Stimulated activated CD8-positive, alpha-beta memory T cell treated with anti-CD3 and anti-CD28 coated beads, Interleukin-12 subunit alpha, Interleukin-12 subunit beta, amount 100 ng/mL, for 4 hours (primary cell): ENCODE data around the gene FRMD4B.
A peak's percentile ranks its signal among the peaks of the same experiment; 100 is the strongest.

Experiments used
- DNase-seq: peaks from one replicate; pipeline ENCODE4 v3.0.0-alpha.2; 2020; ENCODE audit warnings: low read depth

Gene FRMD4B

GRCh38 chr3:69200384-69201068 lies 185.4 kb downstream of the FRMD4B start:
- no peak for DNase-seq

- no peak for DNase-seq
Observed at GRCh38 chr3:69199942-69200341, 185.9 kb downstream of the FRMD4B start.

- DNase-seq = peak; percentile 29
Observed at GRCh38 chr3:69197922-69198530, 187.9 kb downstream of the FRMD4B start.

GRCh38 chr3:69197455-69197854 lies 188.4 kb downstream of the FRMD4B start:
- no peak for DNase-seq

- DNase-seq = no peak
Observed at GRCh38 chr3:69196876-69197275, 189.0 kb downstream of the FRMD4B start.

DNA sequence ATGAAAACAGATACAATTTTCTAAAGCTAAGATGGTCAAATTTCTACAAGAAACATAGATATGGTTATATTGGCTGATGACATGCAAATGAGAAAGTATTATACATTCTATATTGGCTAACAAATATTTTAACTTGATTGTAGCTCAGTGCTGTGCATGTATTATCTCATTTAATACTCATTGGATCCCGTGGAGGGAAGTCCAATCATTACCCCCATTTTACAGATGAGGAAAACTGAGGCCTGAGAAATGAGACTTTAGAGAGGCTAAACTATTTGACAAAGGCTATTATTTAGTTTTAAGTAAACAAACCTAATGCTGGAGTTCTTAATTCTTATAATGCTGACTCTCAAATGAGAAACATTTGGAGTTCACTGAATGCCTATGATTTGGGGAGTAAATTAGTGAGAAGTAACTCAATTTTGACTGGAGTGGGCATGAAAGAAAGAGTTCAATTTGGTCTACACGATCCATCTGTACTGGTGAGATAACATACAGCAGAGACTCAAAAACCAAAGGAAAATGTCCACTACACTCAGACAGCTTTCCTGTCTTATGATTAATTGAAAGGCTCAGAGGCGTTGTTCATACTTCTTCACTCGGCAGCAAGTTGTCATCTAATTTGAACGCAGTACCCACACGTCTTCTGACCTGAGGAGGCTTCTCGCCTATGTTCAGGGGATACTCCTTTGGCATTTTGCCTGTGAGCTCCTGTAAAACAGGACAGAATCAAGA lies 191.3 kb downstream of the FRMD4B start:
- DNase-seq = no peak

DNA sequence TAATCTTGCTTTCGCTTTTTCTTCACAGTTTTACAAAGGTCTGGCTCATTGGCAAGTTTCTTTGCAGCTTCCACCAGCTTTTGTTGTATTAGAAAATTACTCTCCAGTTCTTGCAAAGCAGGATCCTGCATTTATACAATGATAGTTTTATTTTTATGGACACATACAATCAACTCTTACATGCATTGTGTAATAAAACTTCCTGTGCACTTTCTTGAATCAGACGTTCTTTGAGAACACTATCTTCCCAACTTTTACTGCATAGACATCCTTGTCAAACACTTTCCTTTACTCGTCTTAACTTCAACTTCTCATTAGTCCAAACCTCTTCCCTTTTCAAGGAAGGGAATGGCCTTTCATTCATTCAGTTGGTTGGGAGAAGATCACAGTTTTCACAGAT lies 192.1 kb downstream of the FRMD4B start:
- DNase-seq = no peak

DNA sequence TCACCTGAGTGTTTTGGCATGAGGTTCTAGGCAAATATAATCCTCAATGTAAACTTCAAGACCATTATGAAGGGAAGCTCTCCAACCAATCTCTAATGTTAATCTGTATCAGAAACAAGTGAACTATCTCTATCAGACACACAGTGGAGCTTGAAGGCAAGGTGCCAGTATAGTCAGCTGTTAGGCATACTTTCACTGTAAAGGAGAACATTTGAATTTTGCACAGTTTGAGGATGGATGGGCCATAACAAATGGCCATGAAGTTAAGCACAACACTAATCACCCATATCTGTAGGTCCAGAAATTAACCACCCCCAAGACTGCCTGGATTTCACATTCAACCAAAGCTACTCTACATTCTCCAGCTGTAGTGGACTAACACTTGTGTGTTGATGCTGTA lies 194.4 kb downstream of the FRMD4B start:
- no peak for DNase-seq

- DNase-seq = no peak
Observed at GRCh38 chr3:69189487-69189886, 196.4 kb downstream of the FRMD4B start.

GRCh38 chr3:69186575-69187093 lies 199.3 kb downstream of the FRMD4B start:
- DNase-seq = no peak

DNA sequence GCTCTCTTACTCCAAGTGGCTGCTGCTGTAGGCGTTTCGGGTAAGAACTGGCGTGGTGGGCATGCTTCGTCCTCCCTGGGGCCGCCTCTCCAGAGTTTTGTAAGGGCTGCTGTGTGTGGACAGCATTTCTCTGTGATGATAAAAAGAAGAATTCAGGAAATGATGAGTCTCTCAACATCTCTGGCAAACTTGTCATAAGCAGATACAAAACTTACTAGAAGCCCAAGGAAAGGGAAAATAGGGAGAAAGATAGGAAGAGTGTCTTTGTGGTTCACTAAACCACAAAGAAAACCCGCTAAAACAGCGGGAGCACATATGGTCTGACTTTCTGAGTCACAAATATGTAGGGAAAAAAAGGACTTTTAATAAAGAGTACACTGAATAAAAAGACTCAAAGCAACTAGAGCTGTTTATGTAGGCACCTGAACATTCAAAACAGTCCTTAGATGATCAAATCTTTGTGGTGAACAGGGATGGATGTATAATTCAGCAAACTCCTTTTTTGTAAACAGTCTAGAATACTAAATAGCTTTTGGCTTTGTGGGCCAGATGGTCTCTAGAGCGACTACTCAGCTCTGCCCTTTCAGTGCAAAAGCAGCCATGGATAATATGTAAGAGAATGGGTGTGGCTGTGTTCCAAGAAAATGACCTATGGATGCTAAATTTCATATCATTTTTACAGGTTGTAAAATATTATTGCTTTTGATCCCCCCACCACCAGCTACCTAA lies 203.1 kb downstream of the FRMD4B start:
- DNase-seq = no peak

GRCh38 chr3:69181592-69182211 lies 204.2 kb downstream of the FRMD4B start:
- no peak for DNase-seq

DNA sequence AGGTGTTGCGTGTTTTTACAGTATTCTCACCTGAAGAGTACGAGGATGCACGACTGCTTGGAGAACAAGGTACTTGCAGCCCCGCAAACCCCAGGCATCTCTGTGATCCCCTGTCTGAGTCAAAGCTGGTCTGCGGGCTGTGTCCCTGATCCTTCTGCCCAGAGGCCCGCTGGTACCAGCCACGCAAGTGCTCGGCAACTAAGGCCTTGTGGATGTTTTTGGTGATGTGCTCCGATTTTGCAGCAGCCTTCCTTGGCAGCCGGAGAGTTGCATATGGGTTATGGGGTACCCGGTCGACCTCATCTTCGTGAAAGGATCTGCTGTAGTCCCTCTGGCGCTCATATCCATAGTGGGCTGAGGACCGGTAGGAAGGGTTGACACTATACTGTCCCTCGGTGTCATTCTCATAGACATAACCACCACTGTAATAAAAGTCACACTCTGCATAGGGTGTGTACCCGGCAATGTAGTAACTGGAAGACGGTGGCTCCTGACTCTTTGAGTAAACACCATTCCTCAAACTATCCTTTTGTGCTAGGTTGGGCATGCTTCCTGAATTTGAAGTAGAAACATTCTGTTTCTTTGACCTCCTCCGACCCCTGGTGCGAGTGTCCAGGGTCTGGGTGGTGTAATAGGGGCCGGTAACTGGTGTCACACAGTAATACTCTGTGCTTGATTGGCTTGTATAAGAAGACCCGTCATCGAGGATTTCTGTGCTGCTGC lies 204.9 kb downstream of the FRMD4B start:
- no peak for DNase-seq

- DNase-seq = no peak
Observed at GRCh38 chr3:69179740-69180372, 206.0 kb downstream of the FRMD4B start.

DNA sequence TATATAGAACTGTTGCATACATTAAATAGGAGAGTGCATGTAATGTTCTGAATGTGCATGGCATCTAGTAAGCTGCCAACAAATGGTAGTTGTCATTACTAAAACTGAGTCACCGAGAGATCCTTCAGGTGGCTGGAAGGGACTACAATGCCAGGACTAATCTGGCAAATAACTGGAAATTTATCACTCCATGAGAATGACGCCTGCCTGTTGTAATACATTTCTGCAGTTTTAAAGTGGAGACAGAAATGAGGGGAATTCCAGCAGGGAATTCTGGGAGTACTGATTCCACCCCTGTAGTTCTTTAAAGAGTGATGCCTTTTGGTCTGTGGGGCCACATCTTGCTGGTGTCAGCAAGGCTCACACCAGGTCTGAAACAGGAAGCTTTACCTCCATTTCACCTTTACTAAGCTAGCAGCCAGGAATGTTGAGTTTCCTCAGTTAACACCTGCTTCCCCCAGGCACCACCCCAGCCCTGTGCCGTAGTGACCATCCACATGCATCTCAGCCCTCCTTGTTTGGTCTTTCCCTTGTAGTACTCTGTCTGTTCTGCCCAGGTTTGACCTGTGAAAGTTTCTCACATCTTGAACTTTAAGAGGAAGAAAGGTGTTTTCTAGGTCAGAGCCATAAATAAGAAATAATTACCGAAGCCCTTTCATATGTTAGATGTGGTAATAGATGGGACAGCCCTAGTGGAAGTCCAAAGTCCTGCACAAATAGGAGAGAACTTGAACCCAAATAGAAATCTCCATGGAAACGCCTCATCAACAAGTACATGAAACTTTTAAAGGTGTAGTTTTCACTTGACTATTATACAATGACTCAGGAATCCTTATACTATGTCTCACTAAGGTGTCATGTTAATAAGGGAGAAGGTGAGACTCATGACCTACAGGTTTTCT lies 206.8 kb downstream of the FRMD4B start:
- DNase-seq = no peak

DNA sequence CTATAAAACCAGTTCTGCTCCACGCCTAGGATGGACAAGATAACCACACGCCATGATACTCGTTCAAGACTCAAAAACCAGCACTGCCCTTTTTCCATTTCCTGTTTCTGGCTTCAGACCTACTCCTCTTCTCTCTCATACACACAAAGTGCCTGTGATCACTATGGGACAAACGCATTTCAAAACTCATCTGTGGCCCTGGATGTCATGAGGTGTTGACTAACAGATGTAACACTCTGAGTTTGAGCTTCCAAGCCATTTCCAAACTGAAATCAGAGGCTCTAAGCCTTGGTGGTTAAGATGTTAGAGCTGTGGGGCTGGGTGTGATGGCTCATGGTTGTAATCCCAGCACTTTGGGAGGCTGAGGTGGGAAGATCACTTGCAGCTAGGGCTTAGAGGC lies 207.8 kb downstream of the FRMD4B start:
- no peak for DNase-seq

GRCh38 chr3:69174871-69175737 lies 210.8 kb downstream of the FRMD4B start:
- no peak for DNase-seq

DNA sequence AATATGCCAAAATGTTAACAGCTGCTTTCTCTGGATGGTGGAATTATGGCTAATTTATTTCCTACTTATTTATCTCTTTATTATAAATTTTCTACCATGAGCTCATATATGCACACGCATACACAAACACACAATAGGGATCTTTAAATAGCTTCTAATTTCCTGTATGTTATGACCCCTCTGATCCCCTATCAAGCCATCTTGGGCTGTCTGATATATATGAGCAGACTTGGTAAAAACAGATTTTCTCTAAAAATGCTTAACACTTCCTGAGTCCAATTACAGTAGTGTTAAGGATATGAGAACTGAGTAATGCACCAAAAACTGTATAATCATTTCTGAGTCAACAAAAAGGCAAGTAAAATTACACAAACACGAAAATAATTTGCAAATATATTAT lies 211.4 kb downstream of the FRMD4B start:
- DNase-seq = no peak

DNA sequence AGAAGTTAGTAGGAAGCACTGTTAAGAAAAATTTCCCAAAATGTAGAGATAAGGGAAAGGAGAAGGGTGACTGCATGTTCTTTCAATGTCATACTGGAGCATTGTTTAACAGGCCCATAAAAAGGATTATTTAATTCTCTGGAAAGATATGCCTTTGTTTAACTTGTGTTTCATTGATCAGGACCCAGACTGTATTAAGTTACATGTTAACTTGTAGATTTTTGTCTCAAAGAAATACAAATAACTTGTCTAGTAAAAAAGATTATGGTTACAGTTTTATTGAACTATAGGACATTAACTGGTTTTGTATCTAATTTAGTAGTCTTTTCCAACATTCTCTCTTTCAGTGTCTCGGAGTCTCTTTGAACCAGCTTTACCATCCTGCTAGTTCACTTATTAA lies 213.8 kb downstream of the FRMD4B start:
- no peak for DNase-seq
